Activated naive CD8-positive, alpha-beta T cell treated with anti-CD3 and anti-CD28 coated beads, Interleukin-2, amount 50 U/mL, for 16 hours (primary cell): ENCODE results near the gene MYO7A.
"Not testable (repeated sequence)": the region's sequence is repeated elsewhere in the genome, so short reads cannot be mapped to it uniquely, and the experiment has no call there.

Experiments used
- DNase-seq: peaks from one replicate; pipeline ENCODE4 v3.0.0-alpha.2; 2020; ENCODE audit warnings: low read depth, low spot score

The MYO7A gene

DNA sequence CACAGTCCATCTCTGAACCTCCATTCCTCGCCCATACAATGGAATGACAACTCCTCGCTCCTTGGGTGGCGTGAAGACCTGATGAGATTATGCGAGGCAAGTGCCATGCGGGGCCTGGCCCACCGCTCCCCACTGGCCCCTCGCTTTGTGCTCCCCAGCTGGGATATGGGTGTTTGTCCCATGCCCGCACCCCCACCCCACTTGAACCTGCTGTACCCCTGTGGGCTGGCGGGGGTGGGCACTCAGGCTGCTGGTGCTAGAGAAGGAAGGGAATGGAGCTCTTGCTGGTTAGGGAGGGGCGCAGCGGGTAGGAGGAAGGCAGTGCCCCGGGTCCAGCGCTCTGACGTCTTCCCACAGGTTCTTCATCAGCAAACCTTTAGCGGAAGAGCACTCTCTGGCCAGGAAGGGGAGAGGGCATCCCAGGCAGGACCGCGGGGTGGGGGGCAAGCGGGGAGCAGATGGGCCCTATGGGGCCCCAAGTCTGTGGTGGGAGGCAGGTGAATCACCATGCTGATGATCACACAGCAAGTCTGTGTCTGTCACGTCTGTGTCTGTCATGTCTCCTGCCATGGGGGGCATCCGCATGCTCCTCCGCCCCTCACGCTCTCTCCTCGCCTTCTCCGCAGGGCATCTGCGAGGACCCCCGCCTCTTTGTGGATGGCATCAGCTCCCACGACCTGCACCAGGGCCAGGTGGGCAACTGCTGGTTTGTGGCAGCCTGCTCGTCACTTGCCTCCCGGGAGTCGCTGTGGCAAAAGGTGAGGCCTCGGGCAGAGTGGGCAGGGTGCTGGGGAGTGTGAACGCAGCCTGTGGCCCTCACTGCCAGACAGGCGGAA is 34.8 kb upstream of the MYO7A start:
- DNase-seq: no peak

DNA sequence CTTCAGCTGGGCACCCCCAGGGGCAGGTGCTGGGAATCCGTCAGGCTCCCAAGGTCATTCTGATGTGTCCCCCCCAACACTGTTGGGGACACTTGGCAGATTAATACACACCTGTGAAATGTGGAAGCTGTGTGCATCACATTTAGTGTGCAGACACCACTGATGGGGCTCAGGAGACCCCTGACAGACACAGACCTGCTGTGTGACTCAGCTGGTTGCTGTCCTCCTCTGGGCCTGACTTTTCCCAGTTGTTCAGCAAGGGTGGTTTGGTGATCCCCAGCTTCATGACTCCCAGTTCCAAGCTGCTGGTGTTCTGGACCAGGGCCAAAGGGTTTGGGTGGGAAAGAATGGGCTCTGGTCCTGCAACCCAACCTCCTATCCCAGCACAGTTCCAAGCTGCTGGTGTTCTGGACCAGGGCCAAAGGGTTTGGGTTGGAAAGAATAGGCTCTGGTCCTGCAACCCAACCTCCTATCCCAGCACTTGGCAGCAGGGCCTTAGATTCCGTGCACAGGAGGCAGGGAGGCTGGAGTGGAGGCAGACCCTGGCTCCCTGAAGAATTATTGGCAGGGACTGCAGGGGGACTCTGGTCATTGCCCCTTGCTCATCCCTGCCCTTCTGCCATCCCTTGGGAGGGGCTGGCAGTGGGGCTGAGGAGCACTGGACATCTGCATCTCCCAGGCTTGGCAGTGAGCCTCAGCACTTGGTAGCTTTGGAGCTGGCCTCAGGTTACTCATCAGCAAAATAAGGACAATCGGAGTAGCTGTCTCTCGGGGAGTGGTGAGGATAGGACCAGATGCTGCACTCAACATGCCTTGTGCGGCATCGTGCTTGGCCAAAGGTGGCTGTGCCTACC is 33.8 kb upstream of the MYO7A start:
- no peak for DNase-seq

DNA sequence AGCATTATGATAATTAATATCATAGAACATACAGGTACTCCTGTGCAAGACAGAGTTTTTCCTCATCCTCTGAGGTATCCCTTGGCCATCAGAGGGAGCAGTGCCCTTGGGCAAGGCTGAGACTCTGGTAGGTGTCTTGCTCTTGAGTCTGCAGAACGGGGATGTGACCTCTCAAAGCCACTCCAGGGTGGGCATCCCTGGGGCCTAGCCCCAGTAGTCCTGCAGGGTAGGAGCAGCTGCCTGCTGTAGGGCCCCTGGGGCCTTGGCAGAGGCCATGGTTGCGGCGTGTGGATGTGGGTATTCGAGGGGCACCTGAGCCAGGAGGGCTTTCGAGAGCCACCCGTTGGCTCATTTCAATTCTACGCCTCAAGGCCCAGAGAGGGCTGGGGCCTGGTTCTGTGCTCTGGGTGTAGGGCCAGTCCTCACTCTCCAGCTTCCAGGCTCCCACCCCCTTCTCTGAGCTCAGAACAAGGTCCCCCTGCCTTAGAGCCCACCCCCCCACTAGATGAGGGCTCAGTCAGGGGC is 33.1 kb upstream of the MYO7A start:
- DNase-seq: no peak

DNA sequence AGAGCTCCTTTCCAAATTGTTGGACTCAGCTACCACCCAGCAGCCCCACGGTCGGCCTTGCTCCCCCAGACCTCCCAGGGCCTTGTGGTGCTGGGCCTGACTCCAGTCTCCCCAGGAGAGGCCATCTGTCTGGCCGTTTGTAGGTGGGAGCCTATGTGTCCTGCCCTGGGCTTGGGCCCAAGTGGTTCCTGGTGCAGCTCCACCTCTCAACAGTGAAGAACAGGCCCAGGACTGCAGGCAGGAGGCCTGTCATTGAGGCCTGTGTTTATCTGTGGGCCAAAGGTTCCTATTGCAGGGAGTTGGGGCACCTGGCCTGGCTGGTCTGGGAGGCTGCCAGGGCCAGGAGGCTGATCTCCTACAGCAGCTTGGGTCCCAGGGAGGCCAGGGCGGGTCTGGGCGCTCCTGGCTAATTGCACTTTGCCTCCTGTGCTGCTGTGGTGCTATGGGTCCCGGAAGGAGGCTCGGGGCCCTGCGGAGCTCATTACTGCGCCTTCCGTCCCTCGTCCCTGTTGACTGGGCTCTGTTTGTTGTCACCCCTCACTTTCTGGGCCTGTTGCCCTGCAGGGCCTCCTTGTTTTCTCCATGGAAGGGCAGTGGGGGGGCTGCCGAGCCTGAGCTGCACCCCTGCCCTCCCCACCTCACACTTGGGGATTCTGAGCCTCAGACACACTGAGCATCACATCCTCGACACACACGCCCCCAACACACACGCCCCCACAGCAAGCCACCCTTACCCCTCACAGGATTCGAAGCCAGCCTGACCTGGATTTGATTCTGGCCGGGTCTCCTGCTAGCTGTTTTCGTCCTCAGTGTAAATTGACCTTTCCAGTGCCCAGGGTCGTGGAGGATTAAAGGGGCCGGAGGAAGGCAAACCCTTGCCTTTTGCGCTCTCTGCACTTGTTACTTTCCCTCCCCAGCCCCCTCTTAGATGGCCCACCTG is 32.2 kb upstream of the MYO7A start:
- no peak for DNase-seq

DNA sequence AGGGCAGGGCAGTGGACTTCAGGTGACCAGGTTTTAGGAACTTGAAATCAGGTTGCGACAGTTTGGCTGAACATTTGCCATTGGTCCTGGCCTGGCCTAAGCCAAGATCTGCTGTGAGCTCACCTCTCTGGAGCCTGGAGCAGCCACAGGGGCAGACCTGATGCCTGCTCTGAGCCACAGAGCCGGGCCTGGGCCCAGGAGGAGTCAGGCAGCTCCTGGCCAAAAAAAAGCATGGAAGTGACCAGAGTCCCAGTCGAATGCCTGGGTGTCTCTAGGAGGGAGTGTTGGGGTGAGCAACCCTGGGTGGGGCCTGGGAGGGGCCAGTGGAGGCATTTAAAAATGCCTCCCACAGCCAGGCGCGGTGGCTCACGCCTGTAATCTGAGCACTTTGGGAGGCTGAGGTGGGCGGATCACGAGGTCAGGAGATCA is 31.4 kb upstream of the MYO7A start:
- DNase-seq: no peak

DNA sequence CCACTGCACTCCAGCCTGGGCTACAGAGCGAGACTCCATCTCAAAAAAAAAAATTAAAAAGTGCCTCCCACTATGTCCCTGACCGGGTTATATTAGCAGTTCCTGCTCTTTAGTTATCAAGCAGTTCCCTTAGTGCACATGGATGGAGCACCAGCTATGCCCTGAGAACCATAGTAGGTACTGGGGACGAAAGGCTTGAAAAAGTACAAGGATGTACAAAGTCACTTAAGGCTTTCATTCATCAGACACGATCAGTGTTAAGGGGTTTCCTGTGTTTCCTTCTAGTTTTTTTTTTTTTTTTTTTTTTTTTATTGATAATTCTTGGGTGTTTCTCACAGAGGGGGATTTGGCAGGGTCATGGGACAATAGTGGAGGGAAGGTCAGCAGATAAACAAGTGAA is 30.9 kb upstream of the MYO7A start:
- not testable (repeated sequence) for DNase-seq

DNA sequence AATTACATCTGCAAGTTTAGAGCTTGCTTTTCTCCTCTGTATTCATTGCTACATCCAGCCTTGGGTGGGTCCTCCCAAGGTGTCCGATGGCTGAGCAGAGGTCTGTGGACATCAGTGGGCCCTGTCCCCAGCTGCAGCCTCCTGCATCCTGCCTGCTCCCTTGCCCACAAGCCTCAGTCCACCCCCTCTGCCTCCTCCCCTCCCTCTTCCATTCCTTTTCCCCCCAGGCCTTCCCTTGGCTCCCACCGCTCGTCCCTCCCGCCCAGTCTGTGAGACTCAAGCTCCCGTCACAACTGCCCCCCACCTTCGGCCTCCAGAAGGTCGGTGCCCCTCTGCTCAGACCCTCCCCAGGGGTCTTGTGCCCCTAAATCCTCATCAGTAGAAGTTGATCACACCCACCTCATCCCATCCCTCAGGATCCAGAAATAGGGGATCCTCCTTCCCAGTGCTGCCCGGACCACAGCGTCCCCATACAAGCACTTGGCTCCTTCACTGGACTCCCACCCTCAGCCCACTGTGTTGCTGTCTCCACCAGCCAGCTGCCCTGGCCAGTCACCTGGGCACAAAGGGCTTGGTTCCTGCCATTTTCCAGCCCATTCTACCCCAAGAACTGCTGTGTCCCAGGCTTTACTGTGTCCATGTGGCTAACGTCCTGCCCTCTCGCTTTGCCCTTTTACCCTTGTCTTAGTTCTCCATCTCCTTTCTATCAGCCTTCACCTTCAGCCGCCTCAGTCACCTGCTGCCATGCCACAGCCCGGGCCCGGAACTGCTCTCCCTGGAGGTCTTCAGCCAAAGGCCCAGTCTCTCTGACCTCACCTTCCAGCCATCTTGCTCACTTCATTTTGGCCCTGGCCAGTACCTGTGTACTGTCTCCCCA is 27.6 kb upstream of the MYO7A start:
- DNase-seq: no peak

DNA sequence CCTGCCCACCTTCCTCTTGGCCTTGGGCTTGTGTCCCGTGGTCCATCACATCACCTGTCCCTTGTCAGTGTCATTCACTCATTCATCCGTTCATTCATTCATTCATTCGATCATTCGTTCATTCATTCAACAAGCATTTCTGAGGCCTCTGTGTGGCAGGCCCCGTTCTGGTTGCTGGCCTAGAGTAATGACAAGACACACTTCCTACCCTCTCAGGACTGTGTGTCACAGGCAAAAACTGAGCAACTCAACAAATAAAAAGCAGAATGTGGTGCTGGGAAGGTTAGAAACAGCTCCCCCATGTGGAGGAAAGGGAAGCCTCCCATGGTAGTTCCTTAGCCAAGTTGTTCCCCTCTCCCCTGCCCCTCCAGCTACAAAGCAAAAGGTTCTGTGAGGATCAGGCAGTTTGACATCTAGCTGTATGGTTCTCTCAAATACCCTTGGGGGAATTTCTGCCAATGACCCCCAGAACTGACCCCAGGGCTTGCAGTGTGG is 27.0 kb upstream of the MYO7A start:
- no peak for DNase-seq

DNA sequence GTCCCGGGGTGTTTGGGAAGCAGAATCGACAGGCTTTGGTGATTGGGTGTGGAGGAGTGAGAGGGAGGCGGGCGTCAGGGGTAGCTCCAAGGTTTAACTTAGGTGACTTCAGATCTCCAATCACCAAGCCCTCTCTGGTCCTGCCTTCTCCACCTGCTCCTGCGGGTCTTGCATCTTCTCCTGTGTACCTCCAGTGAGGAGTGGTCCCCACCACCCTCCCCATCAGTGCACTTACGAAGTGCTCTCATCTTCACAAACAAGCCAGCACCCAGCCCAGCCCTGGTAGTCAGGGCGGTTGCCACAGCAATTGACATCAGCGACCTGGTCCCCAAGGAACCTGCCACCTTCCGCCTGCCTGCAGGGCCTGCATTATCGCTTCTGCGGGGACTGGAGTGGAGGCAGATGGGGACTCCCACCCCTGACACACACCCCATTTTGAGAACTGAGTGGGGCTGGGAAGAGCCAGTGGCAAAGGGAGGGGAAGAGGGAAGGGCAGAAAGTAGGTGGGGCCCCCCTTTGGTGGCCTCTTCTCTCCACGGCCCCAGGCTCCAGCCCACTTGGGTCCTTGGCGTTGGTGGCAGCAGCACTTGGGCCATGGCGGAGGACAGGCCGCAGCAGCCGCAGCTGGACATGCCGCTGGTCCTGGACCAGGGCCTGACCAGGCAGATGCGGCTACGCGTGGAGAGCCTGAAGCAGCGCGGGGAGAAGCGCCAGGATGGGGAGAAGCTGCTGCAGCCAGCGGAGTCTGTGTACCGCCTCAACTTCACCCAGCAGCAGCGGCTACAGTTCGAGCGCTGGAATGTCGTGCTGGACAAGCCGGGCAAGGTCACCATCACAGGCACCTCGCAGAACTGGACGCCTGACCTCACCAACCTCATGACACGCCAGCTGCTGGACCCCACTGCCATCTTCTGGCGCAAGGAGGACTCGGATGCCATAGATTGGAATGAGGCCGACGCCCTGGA is 25.5 kb upstream of the MYO7A start, which contains the start of gene OMP:
OMP (plus strand) TSS at position 595 of the 965 bp plus-strand sequence; CDS start at position 595, 0 bp downstream.
- DNase-seq: no peak

DNA sequence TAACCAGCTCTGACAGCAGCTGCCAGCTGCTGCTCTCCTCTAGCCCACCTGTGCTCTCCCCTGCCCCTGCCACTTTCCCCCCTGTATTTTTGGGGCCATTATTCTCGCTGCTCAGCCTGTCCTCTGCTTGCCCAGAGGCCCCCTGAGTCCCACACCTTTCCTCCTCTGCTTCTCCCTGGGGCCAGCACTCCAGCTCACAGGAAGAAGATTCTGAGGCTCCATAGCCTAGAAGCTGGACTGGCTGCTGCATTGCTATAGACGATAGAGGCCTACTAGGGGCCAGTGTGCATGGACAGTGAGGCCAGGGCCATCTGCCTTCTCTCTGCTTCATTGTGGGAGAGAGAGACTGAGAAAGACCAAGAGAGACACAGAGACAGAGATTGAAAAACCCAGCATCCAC is 24.7 kb upstream of the MYO7A start:
- DNase-seq: no peak

DNA sequence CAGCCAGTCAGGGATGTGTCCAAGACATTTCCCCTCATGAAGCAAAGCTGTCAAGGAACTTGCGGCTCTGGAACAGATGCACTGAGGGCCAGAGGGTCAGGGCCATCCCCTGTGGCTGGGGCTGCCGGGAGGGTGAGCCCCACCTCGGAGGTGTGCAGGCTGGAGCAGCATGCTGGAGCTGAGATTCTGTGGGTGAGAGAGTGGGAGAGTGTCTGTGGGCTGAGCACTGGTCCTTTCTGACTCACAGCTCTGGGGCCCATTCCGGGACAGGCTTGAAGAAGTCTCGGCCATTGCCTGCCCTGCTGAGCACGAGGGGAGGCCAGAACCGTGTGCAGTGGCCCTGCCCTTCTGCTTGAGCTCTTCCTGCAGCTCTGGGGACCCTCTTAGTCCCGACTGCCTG is 23.3 kb upstream of the MYO7A start:
- DNase-seq: no peak

DNA sequence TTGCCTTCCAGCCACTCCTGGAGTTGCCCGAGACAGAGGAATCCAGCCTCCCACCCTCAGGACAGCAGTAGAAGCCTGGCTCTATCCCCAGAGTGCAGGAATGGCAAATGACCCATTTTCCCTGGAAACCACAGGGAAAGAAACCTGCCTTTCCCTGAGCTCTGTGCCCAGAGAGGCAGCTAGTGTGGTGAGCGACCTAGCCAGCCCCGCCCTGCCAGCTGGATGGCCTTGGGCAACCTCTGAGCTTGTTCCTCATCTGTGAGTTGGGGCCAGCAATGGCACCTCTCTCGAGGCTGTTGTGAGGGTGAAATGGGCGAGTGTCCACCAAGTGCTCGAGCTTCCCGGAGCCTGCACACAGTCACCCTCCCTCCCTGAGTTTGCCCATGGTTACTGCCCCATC is 21.7 kb upstream of the MYO7A start:
- DNase-seq: no peak

DNA sequence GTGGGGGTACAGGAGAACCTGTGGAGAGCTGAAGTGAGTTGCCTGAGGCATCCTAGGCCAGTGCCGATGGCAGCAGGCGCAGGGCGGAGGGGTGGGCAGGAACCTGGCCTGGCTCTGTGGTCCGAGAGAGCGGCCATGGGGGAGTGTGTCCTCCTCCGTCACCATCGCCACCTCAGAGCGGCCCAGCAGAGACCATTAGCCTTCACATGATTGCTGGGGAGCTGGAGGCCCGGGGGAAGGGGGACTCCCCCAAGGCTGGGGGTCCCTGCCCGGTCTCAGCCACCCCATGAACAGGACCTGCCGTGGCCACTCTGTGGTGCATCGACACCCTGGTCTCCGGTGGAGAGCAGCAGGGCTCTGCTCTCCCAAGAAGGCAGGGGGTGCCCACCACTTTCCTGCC is 21.3 kb upstream of the MYO7A start:
- DNase-seq: no peak

DNA sequence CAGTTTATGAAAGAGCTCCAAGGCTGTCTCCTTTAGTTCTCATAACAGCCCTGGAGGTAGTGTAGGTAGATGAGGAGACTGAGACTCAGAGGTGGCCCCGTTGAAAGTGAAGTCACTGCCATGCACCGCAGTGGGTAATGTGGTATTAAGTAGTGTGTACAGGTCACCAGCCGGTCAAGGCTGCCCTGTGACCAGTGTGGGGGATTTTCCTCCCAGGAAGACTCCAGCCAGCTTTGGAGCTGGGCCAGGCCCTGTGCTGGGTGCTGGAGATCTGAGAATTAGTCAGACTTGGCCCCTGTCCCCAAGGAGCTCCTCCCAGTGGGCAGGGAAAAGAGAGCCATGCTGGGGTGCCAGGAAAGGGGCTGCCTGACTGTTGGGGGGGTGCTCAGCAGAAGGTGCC is 20.1 kb upstream of the MYO7A start:
- no peak for DNase-seq

DNA sequence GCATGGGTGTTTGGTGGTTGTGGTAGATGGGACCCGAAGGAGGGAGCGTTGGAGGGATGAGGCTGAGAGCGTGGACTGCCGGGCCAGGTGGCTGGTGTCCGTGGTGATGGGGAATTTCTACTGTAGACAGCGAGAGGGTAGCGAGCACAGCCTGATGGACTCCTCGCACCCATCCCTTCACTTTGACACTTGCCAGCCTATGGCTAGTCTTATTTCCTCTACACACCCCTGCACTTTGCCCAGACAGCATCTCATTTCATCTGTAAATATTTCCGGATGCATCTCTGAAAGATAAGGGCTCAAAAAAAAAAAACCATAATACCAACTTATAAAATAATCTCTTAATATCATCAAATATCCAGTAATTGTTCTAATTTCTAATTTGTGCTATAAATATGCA is 19.6 kb upstream of the MYO7A start:
- no peak for DNase-seq

DNA sequence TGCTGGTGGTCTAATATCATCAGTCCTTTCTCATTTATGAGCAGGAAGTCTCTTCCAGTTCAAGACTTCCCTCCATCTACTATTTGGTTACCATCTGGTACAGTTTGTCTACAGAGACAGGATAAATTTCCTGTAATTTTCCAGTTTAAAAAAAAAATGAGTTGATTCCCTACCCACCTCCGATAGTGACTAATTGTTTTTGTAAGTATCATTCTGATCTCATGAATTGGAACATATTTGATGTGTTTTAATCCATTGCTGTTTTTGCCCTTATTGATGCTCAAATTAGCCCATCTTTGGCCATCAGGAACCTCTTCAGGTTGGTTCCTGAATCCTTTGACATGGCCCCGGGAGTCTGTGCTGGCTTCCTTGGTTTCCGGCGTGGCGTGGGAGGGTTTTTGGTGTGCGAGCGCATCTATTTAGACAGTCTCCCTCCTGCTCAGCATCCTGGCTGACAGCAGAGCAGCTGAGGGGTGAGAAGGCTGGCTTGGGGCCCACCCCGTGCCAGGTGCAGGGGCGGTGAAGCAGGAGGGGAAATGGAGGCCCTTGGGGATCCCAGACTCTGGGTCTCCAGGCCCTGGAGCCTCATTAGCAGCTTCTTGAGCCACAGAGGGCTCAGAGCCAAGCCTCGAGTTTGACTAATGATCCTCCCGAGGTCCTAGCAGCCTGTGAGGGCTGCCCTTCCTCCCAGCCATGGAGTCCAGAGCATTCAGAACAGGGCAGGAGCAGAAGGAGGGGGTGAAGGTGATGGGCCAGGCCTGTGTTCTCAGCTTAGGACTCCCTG is 18.6 kb upstream of the MYO7A start:
- DNase-seq: no peak

DNA sequence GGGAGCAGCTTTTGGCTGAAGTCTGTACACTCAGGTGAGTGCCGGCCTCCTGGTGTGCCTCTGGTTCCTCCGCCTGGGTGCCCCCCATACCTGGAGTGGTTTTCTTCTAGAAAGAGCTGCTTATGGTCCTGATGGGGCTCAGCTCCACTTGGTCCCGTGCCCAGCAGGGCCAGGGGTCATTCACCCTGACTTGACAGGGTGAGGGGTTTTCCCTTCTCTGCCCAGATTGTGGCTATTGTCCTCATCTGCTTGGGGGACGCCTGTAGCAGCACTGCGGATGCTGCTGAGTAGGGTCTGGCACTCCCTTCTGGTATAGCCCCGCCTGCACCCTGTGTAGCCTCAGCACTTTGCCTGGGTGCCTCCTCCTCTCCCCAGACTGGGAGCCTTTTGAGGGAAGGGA is 17.2 kb upstream of the MYO7A start:
- no peak for DNase-seq

DNA sequence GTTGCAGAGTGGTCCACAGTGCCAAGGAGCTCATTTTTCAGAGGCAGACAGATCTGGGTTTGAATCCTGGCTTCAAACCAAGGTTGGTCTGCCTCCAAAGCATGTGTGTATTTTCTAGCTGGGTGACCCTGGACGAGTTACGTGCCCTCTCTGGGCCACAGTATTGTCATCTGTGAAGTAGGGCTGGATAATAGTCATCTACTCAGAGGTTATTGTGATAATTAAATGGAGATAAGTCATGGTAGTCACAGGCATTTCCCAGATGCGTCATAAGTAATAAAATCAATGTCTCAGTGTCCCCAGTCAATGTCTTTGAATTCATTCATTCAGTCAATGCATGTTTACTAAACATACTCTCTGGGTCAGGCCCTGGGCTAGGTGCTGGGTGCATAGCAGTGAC is 16.8 kb upstream of the MYO7A start:
- DNase-seq: no peak
